Activated T-cell treated with anti-CD3 and anti-CD28 coated beads for 1 hour (primary cell): ENCODE results near the gene CD3E.
A peak's percentile ranks its signal among the peaks of the same experiment; 100 is the strongest.

Experiments
- DNase-seq: peaks from one replicate; pipeline ENCODE4 v3.0.0-alpha.2; 2020; ENCODE audit warnings: low read depth

Gene CD3E

GRCh38 chr11:118325283-118325682 is 20.8 kb downstream of the CD3E start:
- no peak for DNase-seq

DNA sequence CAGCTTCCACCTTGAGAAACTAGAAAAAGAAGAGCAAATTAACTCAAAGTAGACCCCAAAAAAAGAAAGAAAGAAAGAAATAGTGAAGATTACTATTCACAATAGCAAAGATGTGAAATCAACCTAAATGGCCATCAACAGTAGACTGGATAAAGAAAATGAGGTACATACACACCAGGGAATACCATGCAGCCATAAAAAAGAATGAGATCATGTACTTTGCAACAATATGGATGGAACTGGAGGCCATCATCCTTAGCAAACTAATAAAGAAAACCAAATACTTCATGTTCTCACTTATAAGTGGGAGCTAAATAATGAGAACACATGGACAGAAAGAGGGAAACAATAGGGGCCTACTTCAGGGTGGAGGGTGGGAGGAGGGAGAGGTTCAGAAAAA is 24.2 kb downstream of the CD3E start:
- DNase-seq, result no peak

GRCh38 chr11:118334745-118335144 is 30.2 kb downstream of the CD3E start:
- DNase-seq, result no peak

GRCh38 chr11:118338637-118339061 is 34.1 kb downstream of the CD3E start:
- DNase-seq, result peak; percentile 78

GRCh38 chr11:118339281-118339961 is 34.9 kb downstream of the CD3E start:
- DNase-seq, result no peak

GRCh38 chr11:118340449-118340848 is 35.9 kb downstream of the CD3E start:
- DNase-seq, result no peak

- no peak for DNase-seq
These were observed 36.7 kb downstream of the CD3E start for GRCh38 chr11:118341261-118341660.

- DNase-seq, result no peak
These were observed 37.4 kb downstream of the CD3E start for GRCh38 chr11:118341815-118342489.

- peak; percentile 50 for DNase-seq
These were observed 38.1 kb downstream of the CD3E start, which contains the start of gene CD3D for GRCh38 chr11:118342503-118343161. Gene CD3D (minus strand): TSS chr11:118342705. CDS start chr11:118342607, 98 bp downstream.

- no peak for DNase-seq
These were observed 38.7 kb downstream of the CD3E start for GRCh38 chr11:118343248-118343647.

GRCh38 chr11:118343981-118344515 is 39.5 kb downstream of the CD3E start, which contains the start of gene CD3G:
Gene CD3G (plus strand): TSS chr11:118344344. CDS start chr11:118344424, 80 bp downstream.
- DNase-seq, result peak; percentile 63

GRCh38 chr11:118349475-118349874 is 44.9 kb downstream of the CD3E start:
- no peak for DNase-seq

DNA sequence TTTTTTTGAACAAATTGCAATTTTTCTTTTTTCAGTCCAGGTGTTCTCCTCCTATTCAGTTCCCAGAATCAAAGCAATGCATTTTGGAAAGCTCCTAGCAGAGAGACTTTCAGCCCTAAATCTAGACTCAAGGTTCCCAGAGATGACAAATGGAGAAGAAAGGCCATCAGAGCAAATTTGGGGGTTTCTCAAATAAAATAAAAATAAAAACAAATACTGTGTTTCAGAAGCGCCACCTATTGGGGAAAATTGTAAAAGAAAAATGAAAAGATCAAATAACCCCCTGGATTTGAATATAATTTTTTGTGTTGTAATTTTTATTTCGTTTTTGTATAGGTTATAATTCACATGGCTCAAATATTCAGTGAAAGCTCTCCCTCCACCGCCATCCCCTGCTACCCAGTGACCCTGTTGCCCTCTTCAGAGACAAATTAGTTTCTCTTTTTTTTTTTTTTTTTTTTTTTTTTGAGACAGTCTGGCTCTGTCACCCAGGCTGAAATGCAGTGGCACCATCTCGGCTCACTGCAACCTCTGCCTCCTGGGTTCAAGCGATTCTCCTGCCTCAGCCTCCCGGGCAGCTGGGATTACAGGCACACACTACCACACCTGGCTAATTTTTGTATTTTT is 48.7 kb downstream of the CD3E start:
- DNase-seq, result no peak

DNA sequence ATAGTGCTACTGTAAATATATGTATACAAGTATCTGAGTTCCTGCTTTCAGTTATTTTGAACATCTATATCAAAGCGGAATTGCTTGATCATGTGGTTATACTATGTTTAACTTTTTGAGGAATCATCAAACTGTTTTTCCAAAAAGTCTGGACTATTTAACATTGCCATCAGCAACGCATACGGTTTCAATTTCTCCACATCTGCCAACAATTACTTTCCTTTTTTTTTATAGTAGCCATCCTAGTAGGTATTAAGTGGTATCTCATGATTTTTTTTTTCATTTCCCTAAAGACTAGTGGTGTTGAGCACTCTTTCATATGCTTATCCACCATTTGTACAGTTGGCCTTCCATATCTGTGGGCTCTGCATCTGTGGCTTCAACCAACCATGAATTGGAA is 53.5 kb downstream of the CD3E start:
- no peak for DNase-seq

DNA sequence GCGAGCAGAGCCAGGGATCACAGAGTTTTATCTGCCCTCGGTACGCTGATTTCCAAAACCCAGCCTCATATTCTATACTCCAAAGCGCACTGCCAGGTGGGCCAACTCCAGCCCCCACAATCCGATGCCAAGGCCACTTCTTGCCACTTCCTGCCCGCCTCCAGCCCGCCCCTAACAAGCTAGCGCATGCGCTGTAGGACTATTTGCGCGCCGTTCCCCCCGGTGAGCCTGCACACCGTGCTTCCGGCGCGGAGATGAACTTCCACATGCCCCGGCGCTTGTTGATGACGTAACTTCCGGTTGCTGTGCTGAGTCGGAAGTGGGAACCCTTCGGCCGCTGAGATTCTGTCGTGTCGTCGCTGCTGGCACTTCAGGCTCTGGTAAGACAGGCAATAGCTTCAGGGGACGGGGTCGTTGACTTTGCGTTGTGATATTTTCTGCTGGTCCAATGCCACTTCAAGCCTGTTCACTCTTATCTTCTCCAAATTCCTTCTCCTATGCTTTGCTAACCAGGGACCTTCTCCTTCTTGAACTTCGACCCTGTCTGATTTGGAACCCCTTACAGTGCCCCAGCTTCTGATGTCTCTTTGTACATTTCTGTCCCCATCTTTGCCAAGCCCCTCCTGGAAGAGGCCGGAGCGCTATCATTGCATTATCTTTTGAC is 54.9 kb downstream of the CD3E start, which contains the start of gene UBE4A:
UBE4A (plus strand) TSS at position 306 of the 664 bp plus-strand sequence. CDS start 5,481 bp downstream, outside the sequence.
- peak; percentile 95 for DNase-seq

DNA sequence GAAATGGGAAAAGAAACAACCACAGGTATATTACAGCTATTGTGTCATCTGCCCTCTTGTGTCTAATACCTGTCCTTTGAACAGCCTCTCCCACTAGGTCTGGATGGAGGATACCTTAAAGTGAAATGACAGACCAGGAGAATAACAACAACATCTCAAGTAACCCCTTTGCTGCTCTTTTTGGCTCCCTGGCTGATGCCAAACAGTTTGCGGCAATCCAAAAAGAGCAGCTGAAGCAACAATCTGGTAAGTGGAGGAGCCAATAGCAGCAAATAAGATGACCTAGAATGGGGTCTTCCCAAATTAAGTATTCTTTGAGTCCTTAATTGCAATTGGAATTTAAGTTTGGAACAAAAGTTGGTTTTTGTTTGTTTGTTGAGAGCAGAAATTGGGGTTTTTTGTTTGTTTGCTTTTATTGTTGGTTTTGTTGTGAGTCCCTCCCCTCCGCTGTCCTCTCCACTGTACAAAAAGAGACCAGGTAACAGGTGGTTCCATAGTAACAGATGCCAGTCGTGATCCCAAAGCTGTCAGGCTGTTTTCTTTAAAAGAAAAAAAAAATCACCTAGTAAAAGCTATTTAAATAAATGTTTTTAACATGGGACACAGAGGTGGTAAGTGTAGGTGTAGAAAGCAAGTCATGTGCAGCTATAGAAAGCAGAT is 60.6 kb downstream of the CD3E start:
- DNase-seq, result no peak
